ENCODE results near the gene TOM1. TPM values are rescaled to one million over a fixed set of nuclear protein-coding genes. Genes with fewer than 3 reads are reported as not detected.

The TOM1 gene
- total RNA-seq, 2 experiments from 2014 or later = 16.2 to 20.0 TPM

DNA sequence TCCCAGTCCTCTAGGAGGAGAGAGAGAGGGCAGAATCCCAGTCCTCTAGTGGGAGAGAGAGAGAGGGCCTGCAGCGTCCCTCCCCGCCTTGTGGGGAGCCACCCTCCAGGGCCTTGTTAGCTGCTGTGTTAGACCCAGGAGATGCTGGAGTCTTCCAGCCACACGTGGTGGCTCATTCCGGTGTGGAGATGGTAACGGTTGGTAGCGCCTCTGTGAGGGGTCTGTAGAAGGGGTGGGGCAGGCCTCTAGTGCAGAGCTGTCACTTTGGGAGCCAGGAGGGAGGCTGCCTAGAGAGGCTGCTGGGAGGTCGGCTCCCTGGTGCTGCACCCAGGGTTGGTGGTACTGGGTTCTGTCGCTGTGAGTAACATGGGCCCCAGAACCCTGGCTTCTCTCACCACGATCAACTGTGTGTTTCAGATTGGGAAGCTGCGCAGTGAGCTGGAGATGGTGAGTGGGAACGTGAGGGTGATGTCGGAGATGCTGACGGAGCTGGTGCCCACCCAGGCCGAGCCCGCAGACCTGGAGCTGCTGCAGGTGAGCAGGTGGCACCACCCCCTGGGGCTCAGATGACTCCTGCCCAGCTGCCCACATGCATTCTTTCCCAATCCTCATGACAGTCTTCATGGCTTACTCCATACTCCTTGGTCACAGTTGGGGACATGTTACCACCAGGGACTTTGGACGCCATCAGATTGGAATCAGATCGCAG is 27.3 kb downstream of the TOM1 start:
- ChIA-PET POLR2A (interaction anchor here (0.5 to 1.0 kb wide), 5 partner anchors 13 to 616 kb away, joined by 3 read pairs; partner anchors contain the start of gene TOM1), CTCF (interaction anchor here (0.8 kb wide), 1 partner anchor 21 kb away, joined by 3 read pairs; no protein-coding TSS in a partner anchor)
- Mint-ChIP-seq H3K27me3 (no peaks in the 10 kb centered on the region), H3K36me3 (ENCODE audit: low read depth) (peaks cover 16% of the 10 kb centered on the region), H3K9me3 (no peaks in the 10 kb centered on the region), H3K4me1 (ENCODE audit: low read depth) (peaks cover 14% of the 10 kb centered on the region), H3K27ac (no peak overlapping the region), H3K4me3 (no peak overlapping the region)
- ATAC-seq (no peak), DNase-seq (no peak)
- intact Hi-C loops (cut with micrococcal nuclease) = no loop called here
- TF ChIP-seq, protein P1, sequence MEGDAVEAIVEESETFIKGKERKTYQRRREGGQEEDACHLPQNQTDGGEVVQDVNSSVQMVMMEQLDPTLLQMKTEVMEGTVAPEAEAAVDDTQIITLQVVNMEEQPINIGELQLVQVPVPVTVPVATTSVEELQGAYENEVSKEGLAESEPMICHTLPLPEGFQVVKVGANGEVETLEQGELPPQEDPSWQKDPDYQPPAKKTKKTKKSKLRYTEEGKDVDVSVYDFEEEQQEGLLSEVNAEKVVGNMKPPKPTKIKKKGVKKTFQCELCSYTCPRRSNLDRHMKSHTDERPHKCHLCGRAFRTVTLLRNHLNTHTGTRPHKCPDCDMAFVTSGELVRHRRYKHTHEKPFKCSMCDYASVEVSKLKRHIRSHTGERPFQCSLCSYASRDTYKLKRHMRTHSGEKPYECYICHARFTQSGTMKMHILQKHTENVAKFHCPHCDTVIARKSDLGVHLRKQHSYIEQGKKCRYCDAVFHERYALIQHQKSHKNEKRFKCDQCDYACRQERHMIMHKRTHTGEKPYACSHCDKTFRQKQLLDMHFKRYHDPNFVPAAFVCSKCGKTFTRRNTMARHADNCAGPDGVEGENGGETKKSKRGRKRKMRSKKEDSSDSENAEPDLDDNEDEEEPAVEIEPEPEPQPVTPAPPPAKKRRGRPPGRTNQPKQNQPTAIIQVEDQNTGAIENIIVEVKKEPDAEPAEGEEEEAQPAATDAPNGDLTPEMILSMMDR (IDR thresholded peaks at IDR 0.05) = no peak

DNA sequence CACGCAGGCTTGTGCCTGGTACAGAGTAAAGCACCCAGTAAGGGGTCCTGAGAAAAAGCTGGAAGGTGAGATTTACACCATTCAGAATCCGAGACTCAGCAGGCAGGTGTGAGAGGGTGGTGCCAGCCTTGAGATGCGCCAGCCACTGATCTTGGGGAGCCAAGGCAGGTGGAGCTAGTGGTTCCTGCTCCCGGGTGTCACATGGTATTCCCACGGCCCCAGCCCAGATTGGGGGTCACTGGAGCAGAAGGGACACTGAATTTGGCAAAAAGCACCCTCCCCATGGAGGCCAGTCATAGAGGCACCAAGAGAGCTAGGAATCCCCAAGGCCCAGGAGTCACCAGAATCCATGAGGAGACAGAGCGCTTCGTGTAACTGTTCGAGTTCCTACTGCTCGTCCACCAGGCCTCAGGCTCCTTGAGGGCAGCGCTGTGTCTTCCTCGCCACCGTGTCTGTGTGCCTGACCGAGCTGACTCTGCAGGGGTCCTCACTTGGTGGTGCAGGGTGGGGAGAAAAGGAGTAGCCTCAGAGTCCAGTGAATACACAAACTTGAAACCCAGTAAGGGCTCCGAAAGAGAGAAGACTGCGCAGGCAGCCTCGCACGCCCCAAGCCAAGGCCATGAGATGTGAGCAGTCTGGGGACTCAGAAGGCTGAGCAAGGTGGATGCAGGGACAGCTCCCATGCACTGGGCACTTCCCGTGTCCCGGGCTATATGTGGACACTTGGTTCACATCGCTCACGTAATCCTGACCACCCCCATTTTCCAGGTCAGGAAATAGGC is 28.2 kb downstream of the TOM1 start:
- POLR2A ChIA-PET = interaction anchor here (0.5 to 0.9 kb wide), 3 partner anchors 28 to 284 kb away, joined by 3 read pairs; partner anchors contain the start of gene TOM1

DNA sequence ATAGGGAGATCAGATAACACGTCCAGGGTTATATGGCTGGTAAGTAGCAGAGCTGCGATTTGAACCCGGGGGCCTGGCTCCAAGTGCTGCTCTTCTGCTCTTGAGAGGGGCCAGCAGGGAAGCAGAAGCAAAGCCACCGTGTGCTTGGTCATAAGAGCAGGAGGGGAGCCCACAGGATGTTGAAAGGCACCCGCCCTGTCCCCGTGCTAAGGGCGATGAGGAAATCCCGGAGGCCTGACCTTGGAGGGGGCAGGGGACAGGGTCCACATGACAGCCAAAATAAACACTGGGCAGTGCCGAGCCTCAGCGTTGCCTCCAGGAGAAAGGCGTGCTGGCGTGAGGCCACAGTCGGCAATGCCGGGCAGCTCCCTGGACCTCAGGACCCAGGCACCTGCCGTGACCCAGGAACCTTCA is 28.8 kb downstream of the TOM1 start:
- ChIA-PET CTCF (interaction anchor here (1.2 to 1.5 kb wide), 2 partner anchors 22 to 23 kb away, joined by 4 to 6 read pairs; no protein-coding TSS in a partner anchor), POLR2A (no interaction called here)
- intact Hi-C loops (cut with micrococcal nuclease) = no loop called here
- H3K4me1 Mint-ChIP-seq (ENCODE audit: low read depth) = peaks cover 14% of the 10 kb centered on the region
- TF ChIP-seq, protein P1 (IDR thresholded peaks at IDR 0.05) = no peak
- DNase-seq (no peak), ATAC-seq (no peak)
- H3K27ac Mint-ChIP-seq = no peak overlapping the region
- H3K36me3 Mint-ChIP-seq (ENCODE audit: low read depth) = peaks cover 16% of the 10 kb centered on the region
- no peaks in the 10 kb centered on the region for H3K27me3 Mint-ChIP-seq
- H3K4me3 Mint-ChIP-seq = no peak overlapping the region
- no peaks in the 10 kb centered on the region for H3K9me3 Mint-ChIP-seq

More for the DNA sequence above, 28.2 kb downstream of the TOM1 start:
- no peak overlapping the region for H3K4me3 Mint-ChIP-seq
- no peaks in the 10 kb centered on the region for H3K27me3 Mint-ChIP-seq
- TF ChIP-seq, protein P1 (IDR thresholded peaks at IDR 0.05) = no peak
- intact Hi-C loops (cut with micrococcal nuclease) = no loop called here
- peaks cover 14% of the 10 kb centered on the region for H3K4me1 Mint-ChIP-seq (ENCODE audit: low read depth)
- no peaks in the 10 kb centered on the region for H3K9me3 Mint-ChIP-seq
- H3K36me3 Mint-ChIP-seq (ENCODE audit: low read depth) = peaks cover 16% of the 10 kb centered on the region
- ATAC-seq (no peak), DNase-seq (no peak)
- CTCF ChIA-PET = interaction anchor here (0.8 to 1.5 kb wide), 2 partner anchors 22 to 23 kb away, joined by 3 to 6 read pairs; no protein-coding TSS in a partner anchor
- no peak overlapping the region for H3K27ac Mint-ChIP-seq

DNA sequence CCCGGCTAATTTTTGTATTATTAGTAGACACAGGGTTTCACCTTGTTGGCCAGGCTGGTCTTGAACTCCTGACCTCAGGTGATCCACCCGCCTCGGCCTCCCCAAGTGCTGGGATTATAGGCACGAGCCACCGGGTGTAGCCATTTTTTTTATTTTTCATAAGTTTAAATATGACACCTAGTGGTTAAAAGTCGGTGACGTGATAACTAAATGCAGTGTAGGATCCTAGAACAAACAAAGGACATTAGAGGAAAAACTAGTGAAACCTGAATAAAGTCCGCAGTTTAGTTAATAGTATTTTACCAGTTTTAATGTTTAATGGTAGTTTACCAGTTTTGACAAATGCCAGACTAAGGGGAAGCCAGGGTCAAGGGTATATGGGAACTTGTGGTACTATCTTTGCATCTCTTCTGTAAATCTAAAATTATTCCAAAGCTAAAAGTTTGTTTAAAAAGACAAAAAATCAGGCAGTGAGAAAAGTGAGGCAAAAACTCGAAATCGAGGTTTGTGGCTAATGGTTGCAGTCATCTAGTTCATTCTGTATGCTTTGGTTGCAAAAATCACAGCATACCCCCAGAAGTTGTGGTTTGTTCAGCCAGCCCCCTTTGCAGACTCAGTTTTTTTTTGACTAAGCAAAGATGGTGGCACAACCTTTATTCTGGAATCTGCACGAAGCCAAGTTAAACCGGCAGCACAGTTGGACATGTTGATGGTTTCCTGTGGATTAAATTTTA is 29.6 kb downstream of the TOM1 start:
- Mint-ChIP-seq H3K4me1 (ENCODE audit: low read depth) (peaks cover 22% of the 10 kb centered on the region), H3K9me3 (no peaks in the 10 kb centered on the region), H3K27me3 (no peaks in the 10 kb centered on the region), H3K27ac (no peak overlapping the region), H3K36me3 (ENCODE audit: low read depth) (peaks cover 22% of the 10 kb centered on the region), H3K4me3 (peak overlapping the region; percentile 31)
- intact Hi-C loops (cut with micrococcal nuclease) = no loop called here
- TF ChIP-seq, protein P1 (IDR thresholded peaks at IDR 0.05) = no peak
- DNase-seq = no peak
- POLR2A ChIA-PET = interaction anchor here (0.6 kb wide), 1 partner anchor 29 kb away, joined by 3 read pairs; no protein-coding TSS in a partner anchor
- no peak for ATAC-seq
- CTCF ChIA-PET = interaction anchor here (1.0 to 1.5 kb wide), 4 partner anchors 19 to 26 kb away, joined by 3 to 6 read pairs (median 4); no protein-coding TSS in a partner anchor

All from activated CD8-positive, alpha-beta T cell treated with anti-CD3 and anti-CD28 coated beads for 36 hours (primary cell).